Hematopoietic multipotent progenitor cell (in vitro differentiated cells): ENCODE results near the gene XYLT1. TPM values are rescaled to one million over a fixed set of nuclear protein-coding genes. Genes with fewer than 3 reads are reported as not detected.

Experiments
- DNase-seq, 3 donors: peaks; one replicate each; pipeline ENCODE4 v3.0.0-alpha.2; 2011 to 2015; ENCODE audit warnings: low read depth in 2 of 3, low spot score in 2 of 3
- total RNA-seq: library from RNA; depleted of rRNA; stranded (reverse); fragments of >200 nt; gene quantifications from one replicate; pipeline ENCODE4 v1.2.3, GENCODE V29; 2012

The XYLT1 gene
- total RNA-seq, 1 donor = 71.9 TPM

DNA sequence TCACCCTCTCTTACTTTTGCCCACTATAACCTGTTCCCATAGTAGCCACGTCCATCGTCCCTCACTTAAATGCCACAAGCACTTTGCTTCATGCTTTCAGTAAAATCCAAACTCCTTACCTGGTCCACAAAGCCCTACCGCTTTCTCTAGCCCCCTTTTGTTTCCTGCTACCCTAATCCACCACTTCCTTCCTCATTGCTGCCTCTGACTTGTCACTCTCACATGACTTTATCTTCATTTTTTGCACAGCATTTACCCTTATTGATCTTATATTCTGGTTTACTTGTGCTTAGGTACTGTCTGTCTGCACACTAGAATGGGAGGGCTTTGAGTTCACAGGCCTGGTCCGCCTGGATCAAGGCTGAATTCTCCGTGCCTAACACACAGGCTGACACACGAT lies 340.0 kb downstream of the XYLT1 start:
- DNase-seq = peak in 1 of 3 donors; percentile 29

DNA sequence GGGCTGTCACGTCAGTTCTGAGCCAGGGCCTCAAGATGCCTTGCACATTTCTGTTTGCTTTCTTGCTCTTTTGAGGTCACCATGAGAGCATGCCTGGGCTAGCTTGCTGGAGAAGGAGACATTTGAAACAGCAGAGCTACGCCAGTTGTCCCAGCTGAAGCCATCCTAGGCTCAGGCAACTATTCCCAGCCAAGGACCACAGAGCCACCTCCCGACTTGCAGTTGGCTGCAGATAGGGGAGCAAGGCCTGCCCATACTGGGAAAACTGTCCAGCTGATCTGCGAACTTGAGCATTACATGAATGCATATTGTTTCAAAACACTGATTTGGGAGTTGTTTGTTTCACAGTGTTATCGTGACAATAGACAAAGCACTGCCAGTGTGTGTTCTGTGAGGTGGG lies 340.8 kb downstream of the XYLT1 start:
- DNase-seq = no peak

DNA sequence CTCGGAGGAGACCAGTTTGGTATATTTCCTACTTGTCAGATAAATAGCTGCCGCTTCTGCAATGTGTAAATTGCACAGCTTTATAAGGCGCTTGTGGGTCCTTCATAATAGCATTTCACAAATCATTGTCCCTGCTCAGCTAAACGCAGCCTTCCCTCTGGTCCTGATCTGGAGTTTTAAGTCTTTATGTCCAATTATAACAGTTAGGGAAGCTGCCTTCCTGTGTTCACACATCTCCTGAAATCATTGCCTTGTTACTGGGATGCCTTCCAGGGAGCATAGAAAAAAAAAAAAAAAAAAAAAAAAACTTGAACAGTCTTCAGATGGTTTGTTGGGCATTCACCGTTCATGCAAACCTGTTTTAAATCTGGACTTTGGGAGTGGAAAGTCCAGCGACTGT lies 342.0 kb downstream of the XYLT1 start:
- no peak for DNase-seq

DNA sequence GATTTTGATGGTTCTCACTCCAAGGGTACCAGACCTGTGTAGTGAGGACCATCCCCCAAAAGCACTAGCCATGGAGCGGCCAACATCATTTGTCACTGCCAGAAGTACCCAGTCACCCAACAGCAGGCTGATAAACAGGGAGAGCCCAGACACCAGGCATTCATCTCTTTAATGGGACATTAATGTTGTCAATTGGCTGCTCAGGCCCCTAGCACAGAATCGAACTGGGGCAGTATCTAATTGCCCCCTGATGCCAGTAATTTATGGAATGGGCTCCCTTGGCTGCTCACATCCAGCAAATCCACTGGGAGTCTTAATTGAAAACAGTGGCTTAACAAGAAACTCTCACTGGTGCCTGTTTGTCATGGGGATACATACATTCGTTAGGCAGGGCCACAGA lies 344.6 kb downstream of the XYLT1 start:
- no peak for DNase-seq

DNA sequence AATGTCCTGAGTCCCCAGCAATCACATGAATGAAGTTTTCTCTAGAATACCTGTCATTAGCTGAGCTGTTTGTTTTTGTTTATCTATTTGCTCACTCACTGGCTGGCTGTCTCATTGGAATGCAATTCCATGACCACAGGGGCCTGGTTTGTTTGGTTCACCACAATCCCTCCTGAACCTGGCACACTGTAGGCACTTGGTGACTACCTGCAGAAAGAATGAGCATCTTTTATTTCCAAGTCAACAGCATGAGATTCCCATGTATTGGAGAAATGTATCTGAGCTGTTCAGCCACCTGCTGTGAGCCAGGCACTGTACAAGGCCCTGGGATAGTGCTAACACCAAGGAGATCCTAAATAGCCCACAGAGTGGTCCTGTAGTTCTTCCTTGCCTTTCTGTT lies 345.1 kb downstream of the XYLT1 start:
- DNase-seq = no peak

DNA sequence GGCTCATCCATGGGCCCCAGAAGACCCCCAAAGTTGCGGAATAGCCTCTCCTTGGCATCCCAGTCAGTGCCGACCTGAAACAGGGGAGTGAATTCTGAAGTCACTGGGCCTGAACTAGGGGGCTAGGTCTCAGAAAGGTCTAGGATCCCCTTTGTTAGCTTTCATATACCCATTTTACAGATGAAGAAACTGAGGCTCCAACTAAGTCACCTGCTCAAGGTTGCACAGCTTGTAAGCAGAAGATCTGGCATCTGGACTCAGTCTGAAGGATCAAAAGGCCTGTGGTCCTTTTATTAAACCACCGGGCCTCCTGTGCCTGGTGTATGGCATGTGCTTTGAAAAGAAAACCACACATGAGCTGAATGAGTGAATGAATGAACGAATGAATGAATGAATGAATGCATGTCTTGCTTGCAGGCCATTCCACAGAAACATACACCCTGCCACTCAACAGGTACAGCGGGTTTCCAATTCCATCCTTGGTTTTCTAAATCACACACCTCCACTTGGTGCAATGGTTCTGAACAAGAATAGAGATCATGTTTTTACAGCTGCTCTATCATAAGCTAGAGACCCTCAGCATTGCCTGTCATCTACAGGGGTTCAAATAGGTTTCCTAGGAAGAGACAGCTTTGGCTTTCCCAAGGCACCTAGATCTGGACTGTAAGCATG lies 352.7 kb downstream of the XYLT1 start:
- no peak for DNase-seq

DNA sequence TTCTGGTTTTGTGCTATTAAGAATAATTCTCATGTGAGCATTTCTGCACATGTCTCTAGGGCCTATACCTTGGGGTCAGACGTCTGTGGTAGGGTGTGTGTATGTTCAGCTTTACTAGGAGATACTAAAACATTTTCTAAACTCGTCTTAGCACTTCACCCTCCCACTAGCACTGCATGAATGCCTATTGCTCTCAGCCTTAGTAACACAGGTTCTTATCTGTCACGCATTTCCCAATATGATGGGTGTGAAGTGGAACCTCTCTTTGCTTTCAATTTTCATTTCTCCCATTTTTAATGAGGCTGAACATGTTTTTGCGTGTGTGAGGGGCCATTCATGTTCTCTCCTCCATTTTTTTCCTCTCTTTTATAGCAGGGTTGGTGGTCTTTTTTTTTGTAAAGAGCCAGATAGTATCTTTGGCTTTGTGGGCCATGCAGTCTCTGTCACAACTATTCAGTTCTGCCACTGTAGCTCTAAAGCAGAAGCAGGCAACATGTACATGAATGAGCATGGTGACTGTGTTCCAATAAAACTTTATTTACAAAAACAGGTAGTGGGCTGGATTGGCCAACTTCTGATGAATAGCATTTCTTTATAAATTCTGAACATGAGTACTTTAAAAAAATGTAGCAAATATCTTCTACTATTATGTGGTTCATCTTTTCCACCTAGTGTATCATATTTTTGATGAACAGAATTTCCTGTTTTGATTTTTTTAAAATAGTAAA lies 354.0 kb downstream of the XYLT1 start:
- DNase-seq = no peak

DNA sequence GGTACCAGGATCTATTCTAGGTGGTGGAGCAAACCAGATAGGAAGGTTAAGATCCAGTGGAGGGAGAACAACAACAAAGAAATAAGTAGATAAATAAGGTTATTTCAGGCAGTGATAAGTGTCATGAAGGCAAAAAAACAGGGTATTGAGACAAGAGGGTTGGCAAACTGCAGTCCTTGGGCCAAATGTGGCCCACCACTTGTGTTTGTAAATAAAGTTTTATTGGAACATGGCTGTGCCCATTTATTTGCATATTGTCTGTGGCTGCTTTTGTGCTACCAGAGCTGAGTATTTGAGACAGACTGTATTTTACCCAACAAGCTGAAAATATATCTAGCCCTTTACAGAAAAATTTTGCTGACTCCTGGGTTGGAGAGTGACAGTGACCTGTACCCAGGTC lies 361.3 kb downstream of the XYLT1 start:
- no peak for DNase-seq

DNA sequence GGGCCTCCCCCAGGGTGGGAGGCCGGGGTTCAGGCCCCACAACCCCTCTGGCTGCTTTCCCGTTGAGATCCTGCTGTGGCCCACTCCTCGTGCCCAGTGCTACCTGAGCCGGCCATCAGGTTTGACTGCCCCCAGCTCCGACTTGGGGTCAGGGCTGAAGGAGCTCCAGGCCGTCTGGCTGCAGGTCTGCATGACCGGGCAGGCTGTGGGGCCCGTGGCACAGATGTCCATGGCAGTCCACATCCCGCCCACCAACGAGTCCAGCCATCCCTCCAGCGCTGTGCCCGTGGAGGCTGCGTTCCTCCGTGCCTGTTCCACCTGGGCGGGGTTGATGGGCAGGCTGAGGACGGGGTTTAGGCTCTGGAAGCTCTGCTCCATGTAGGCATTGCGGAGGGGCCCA lies 362.2 kb downstream of the XYLT1 start:
- DNase-seq = no peak

DNA sequence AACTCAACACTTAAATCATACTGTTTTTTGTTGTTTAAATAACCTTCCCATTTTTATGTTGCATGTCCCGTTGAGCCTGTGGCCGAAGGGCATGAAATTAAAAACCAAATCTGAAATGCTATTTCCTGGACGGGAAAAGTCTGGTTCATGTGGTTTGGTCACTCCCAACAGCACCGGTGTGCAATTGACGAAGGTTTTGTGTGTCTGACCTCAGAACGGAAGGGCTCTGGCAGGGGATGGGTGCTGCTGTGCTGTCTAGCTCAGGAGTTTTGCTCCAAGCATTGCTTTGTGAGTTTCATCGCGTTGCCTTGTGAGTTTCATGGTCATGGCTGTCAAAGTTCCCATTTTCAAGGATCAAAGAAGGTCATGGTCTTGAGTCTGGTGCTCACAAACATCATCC lies 363.3 kb downstream of the XYLT1 start:
- DNase-seq = no peak

DNA sequence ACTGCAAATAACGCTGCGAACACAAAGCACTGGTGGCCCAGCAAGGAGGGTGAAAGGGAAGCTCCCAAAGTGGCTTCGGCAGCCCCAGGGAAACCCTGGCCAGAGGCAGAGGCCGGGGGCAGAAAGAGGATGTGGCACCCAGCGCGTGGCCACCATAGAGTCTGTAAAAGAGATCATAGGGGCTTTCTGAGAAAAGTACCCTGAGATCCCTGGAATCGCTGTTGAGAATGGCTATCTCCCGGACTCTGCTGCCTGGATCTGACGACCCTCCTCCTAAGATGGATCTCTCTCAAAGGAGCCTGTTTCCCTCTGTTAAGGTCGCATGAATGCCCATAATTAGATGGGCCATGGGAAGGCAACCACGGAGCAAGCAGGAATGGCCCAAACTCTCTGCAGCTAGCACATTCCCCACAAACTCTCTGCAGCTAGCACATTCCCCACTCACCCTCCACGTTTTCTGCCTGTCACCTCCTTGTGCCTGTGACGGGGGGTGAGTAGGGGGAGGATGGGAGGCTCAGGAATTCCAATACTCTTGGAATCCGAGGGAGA lies 364.4 kb downstream of the XYLT1 start:
- DNase-seq = no peak

DNA sequence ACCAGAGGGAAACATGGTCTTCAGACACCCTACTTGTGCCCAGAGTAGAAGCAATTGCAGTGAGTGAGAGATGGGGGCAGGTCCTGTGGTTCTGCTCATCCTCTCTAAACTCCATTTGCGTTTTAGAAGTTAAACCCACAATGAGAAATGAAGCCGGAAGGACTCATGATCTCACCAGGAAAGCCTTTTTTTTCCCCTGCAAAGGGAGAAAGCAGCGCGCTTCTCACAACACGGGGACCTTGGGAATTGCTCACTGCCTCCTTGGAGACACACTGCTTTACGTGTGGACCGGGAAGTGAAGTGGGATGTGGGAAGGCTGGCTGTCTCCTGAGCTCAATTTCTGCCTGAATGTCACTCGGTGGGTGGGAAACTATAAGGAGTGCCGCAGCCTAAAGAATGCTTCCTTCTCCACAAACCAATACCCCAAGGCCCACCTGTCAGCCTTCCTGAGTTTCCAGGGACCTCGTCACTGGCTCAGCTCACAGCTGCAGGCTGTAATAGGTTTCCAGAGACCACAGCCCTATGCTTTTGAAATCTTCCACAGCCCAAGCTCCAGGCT lies 365.4 kb downstream of the XYLT1 start:
- peak in 1 of 3 donors; percentile 26 for DNase-seq

DNA sequence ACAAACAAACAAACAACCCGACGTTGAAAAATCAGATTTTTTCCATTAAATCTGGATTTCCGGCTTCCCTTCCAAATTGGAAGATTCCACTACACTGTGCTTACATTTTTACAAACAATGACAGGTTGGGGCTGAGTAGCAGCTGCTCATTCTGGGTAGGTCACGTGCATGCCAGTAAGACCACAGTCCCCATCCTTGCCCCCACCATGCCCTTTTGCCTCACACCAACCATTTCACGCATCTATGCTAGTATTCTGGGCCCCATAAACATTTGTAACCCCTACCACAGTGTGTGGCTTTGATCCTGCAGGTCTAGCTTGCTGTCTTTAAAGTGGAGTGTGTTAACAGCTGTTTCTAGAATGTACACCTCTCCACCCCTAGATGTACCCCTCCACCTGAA lies 366.1 kb downstream of the XYLT1 start:
- DNase-seq = no peak

DNA sequence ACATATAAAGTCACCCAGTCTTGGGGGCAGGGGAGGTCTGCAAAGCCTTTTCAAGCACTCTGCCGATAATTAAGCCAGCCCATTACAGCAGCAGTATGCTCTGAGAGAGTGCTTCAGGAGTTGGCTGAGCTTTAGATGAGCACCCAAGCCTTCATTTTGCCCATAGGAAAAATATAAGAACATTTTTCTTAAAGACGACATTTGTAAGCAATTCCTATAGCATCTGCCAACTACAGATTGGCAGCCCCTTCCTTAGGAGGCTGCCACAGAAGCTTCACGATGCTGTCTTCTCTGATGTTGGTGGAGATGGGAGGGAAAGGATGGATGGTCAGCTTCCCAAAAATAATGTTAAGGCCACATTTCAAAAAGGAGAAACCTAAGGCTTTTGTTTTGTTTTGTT lies 367.5 kb downstream of the XYLT1 start:
- DNase-seq = no peak

DNA sequence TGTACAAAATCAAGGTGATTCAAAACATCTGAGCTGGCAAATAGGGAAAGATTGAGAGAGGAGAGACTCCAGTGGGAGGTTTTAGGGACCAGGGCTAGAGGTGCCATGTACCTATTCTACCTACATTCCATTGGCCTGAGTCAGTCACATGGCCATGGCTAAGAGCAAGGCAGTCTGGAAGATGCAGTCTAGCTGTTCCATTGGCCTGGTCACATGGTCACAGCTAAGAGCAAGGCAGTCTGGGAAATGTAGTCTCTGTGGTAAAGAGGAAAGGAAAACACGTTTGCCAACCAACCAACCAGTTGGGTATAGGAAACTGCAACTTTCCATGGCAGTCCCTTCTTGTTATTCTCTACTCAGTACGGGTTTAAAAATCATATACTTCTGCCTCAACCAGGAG lies 369.1 kb downstream of the XYLT1 start:
- DNase-seq = peak in 1 of 3 donors; percentile 6

DNA sequence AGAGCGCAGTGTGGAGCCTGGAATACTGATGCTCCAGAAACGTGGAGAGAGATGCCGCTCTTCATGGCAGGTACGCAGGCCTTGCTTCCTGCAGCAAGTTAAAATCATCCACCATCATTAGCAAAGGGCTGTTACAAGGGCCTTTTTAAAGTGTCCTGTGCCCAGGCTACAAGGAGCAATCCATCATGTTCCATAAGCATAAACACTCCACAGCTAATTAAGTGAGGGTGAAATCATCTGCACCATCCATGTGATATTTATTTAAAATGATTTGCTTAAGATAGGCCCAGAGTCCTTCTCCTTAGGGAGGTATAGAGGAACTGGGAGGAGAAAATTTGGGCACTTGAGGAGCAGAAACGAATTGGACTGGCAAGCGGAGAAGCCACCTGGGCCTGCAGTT lies 372.1 kb downstream of the XYLT1 start:
- DNase-seq = no peak

DNA sequence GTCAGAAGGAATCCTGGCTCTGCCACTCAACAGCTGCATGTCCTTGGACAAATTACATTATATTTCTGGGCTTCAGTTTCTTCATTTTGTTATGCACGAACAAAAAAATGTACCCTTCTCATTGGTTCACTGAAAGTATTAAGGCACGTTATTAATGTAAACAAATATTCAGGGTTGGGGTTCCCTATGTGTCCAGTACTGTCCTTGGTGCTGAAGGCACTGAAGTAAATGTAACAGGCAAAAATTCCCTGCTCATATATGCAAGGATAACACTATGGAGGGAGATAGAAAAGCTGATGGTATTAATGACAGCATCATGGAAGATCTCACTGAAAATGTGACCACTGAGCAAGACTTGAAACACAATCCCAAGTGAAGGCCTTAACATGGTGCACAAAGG lies 386.6 kb downstream of the XYLT1 start:
- no peak for DNase-seq

DNA sequence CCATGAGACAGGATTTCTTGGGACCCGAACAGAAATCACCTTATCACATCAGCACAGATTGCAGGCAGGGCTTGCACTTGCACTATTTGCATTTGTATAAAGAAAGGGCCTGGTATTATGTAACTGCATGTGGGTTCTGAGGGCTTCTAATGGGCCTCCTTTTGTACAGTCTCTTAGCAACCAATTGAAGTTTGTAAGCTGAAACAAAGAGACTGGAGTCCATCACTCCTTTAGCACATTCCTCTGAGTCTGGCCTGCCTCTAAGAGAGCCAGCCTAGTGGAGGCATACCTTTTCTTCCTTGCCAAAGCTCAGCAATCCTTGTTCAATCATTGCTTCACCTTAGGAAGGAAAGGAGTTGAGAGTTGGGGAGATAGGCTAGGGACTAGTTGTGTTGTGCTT lies 387.1 kb downstream of the XYLT1 start:
- no peak for DNase-seq

DNA sequence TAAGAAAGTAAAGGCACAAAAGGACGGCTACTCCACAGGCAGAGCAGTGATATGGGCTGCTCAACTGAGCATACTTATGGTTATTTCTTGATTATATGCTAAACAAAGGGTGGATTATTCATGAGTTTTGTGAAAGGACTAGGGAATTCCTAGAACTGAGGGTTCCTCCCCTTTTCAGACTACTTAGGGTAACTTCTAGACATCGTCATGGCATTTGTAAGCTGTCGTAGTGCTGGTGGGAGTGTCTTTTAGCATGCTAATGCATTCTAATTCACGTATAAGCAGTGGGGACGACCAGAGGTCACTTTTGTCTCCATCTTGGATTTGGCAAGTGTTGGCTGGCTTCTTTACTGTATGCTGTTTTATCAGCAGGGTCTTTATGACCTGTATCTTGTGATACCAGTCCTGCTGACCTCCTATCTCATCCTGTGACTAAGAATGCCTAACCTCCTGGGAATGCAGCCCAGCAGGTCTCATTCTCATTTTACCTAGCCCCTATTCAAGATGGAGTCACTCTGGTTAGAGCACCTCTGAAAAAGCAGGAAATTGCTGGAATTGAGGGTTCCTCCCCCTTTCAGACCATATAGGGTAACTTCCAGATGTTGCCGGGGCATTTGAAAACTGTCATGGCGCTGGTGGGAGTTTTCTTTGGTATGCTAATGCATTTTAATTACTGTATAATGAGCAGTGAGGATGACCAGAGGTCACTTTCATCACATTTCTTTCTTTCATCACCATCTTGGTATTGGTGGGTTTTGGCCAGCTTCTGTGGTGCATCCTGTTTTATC lies 388.5 kb downstream of the XYLT1 start:
- no peak for DNase-seq

DNA sequence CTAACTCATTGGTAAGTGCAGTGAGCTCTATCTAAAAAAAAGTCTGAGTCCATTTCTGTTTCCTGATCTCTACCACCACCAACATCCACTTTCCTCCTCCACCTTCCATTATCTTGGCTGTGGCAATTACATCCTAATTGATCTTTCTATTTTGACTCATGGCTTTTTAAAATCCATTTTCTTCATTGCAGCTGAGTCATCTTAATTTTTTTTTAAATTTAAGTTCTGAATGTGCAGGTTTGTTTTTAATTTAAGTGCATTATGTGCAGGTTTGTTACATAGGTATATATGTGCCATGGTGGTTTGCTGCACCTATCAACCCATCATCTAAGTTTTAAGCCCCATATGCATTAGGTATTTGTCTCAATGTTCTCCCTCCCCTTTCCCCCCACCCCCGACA lies 390.7 kb downstream of the XYLT1 start:
- DNase-seq = no peak

DNA sequence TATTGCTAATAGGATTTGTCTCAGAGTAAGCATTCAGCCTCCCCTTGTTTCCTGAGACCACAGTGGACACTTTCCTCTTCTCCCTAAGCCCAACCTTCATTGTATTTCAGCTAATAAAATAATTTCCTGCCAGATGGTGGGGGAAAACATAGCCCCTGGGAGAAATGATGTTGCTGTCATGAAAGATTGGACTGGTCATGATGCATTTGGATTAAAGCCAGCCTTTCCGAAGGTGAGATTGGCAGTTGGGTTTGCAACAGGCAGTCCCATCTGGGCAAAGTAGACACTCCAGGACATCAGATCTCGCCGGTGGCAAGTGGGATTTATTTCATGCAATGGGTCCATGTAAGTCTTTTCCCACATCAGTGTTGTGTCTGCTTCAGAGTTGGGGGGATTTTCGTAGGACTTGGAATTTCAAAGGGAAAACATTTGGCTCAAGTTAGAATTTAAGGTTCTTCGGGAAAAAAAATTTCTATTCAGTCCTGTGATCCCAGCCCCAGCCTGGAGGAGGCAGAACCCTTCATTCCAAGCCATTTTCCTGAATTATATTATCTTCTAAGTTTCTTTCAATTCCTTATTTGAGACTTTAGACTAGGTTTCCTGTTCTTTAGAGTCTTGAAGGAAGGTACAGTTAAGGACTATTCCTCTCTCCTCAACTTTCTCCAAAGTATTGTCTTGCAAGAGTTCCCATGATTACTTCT lies 391.7 kb downstream of the XYLT1 start:
- DNase-seq = no peak
